Right lobe of liver (tissue), 4 donors: Measurements from ENCODE around the gene TGFB2.

Source experiments
- CTCF ChIP-seq, 4 donors: fragments of 200-600 bp in 3 of 4; fragments of 450-650 bp in 1 of 4; IDR thresholded peaks; one replicate each; pipeline versions ENCODE4 v1.5.1 to v1.8.0; 2016 to 2022; ENCODE audit warnings: antibody characterized with exemption in 4 of 4, mild to moderate bottlenecking in 2 of 4
- POLR2A ChIP-seq: fragments of 450-650 bp; IDR thresholded peaks from one replicate; pipeline ENCODE4 v1.6.1; 2017; ENCODE audit warnings: antibody characterized with exemption, mild to moderate bottlenecking
- donor health status: DM: no; HTN: no; CAD: no.
- donor health status: DM: no; HTN: no; CAD: no.
- donor health status: DM: no; HTN: yes; CAD: no.

GRCh38 chr1:218297867-218298266 lies 47.3 kb upstream of the TGFB2 start:
- TF ChIP-seq CTCF (IDR thresholded peaks at IDR 0.05) (no peak), POLR2A (no peak)
